NCI-H526 treated with DMSO at 0.1 percent for 48 hours (cell line): Measurements from ENCODE around the gene BBS7.

Experiments
- DNase-seq: peaks from one replicate; lab custom pipeline; 2025; lab: John Stamatoyannopoulos, UW

Gene BBS7, protein sequence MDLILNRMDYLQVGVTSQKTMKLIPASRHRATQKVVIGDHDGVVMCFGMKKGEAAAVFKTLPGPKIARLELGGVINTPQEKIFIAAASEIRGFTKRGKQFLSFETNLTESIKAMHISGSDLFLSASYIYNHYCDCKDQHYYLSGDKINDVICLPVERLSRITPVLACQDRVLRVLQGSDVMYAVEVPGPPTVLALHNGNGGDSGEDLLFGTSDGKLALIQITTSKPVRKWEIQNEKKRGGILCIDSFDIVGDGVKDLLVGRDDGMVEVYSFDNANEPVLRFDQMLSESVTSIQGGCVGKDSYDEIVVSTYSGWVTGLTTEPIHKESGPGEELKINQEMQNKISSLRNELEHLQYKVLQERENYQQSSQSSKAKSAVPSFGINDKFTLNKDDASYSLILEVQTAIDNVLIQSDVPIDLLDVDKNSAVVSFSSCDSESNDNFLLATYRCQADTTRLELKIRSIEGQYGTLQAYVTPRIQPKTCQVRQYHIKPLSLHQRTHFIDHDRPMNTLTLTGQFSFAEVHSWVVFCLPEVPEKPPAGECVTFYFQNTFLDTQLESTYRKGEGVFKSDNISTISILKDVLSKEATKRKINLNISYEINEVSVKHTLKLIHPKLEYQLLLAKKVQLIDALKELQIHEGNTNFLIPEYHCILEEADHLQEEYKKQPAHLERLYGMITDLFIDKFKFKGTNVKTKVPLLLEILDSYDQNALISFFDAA

DNA sequence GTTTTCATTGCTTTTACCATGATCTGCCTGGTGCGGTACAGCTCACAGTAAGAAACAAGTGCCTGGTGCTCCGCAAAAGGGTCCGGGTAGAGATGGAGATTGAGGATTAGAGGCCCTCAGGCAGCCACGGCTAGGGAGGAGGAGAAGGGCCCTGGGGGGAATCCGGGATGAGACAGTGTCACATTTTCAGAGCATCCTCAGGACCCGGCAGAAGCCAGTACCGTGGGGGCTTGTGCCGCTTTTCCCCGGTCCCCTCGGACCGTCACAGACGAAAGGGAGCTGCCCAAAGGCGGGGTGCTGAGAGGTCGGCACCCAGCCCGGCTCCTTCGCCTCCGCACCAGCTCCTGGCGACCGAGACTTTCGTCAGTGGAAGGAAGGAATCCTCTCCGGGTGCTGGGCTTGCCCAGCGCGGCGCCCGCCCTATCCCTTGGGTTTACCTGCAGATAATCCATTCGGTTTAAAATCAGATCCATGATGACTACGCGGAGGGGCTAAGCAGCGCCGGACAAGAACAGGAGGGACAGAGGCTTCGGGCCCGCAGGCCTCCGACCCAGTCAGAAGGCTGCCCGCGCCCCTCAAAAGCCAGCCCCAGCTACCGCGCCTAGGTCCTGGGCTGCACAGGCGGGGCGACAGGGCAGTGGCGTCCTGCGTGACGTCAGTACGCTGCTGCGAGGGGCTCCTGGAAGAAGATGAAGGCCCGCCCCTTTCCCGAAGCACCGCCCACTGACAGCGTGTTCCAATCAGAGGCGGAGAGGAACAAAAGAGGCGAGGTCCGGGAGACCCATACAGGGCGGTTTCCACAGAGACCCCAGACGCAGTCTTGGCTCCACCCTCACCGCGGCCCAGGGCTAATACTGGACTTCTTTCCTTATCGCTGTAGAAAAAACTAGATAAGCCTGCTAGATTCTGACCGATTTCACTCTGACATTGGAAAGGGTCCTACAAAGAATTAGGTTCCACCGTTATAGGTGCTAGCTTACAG is at the start of gene BBS7:
BBS7 (minus strand) TSS at position 634 of the 982 bp plus-strand sequence; CDS start at position 473, 161 bp downstream.
- DNase-seq = peak; percentile 93

DNA sequence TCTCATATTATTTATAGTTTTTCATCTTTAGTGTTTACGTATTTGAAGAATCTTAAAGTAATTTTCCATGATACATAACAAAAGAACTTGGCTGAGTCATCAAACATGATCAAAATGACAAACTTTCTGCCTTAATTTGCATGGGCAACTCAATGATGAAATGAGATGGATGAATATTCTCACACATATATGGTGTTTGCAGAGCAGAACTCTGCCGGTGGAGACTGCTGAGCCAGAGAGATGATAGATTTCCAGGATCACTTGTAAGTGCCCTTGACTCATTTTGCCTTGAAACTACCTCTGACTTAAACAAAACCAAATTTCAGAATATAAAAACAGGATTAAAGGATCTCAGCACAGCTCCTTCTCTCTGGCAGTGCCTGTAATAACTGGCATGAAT is 43.4 kb upstream of the BBS7 start:
- DNase-seq = no peak

DNA sequence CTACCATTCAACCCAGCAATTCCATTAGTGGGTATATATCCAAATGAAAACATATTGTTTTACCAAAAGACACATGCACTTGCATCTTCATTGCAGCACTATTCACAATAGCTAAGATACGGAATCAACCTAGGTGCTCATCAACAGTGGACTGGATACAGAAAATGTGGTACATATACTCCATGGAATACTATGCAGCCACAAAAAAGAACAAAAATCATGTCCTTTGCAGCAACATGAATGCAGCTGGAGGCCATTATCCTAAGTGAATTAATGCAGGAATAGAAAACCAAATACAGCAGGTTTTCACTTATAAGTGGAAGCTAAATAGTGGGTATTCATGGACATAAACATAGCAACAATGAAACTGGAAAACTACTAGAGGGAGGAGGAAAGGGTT is 38.1 kb upstream of the BBS7 start:
- DNase-seq = no peak

DNA sequence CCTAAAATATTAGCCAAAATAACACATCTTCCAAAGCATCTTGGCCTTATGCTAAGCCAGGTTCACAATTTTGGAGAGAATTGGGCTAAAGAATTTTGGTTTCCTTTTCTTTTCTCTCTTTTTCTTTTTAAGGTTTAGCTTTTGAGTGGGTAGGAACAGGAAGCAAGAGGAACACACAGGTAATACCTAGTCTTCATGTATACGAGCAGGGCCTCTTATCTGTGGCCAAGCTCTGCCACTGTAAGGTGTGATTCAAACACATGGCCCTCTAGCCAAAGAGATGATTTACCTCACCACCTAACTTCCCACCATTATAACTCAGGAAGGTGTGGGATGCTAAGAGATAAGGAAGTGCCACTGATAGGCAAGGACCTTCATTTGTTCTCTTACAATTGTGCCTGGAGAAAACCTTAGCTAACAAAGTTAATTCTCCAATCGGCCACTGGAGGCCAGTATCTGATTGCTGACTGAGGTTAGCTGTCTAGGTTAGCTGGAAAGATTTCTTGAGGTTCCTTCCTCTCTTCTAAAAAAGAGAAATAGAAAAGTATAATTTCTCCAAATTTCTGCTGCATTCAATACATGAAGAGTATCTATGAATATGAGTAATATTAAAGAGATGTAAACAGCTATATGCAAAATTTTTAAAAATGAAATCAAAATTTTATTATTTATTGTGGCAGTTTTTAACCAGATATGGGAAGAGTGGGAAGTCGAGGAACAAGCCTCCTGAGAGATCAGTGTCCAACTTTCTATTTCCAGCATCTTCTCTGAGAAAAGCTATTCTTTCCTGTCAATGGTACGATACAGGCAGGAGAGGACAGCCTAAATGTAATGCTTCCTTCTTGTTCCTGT is 30.1 kb upstream of the BBS7 start:
- DNase-seq = peak; percentile 3

DNA sequence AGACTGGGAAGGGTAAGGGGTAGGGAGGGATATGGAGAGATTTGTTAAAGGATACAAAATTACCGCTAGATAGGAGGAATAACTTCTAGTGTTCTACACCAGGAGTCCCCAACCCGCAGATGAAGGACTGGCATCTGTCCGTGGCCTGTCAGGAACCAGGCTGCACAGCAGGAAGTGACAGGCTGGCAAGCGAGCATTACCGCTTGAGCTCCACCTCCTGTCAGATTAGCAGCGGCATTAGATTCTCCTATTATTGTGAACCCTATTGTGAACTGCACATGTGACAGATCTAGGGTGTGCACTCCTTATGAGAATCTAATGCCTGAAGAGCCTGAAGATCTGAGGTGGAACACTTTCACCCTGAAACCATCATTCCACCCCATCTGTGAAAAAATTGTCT is 27.9 kb upstream of the BBS7 start:
- no peak for DNase-seq

DNA sequence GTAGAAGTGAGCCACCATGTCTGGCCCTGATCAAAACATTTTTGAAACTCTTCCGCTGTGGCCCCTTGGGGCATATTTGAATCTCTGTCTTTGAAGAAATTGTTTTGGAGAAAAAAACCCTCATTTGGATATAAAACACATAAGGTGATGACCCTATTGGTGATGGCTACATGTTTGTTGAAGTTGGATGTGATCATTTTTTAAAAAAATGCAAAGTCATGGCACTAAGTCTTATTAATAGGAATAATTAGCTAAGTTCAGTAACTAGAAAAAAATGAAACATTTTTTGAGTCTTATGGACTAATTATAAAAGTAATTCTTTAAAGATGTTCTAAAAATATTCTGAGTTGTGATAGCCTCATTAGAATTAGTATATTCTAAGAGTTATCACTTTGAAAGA is 17.9 kb upstream of the BBS7 start:
- DNase-seq = no peak

DNA sequence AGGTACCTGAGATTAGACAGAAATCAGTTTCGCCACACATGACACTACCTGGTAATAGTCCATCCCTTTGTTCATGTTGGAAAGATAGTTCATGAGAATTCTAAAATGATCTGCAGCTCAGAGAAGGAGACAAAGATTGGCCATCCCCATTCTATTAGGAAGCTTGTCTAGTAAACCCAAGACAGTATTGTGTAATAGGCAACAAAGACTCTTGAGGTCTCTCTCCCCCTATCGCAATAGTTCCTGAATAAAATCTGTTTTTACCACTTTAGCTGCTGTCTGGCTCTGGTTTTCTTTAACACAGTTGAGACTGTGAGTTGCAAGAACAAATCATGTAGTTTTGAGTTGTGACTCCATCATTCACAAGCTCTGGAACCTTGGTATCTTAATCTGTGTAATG is 14.8 kb upstream of the BBS7 start:
- no peak for DNase-seq

DNA sequence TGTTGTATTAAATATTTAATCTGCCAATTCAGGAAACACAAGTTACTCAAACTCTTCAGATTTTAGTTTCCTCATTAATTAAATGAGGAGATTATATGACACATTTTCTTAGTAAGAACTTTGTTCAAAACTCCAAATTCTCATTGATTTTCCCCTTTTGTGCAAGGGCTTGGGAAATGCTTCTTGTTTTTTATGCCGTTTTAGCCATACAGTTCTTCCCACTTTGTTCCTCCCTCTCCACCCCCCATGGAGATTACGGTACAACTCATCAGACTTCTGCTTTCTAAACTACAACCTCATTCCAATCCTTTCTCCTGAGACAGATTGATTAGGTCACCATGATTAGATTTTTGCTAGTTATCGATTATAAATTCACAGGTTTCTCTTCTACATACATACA is 10.9 kb upstream of the BBS7 start:
- no peak for DNase-seq

DNA sequence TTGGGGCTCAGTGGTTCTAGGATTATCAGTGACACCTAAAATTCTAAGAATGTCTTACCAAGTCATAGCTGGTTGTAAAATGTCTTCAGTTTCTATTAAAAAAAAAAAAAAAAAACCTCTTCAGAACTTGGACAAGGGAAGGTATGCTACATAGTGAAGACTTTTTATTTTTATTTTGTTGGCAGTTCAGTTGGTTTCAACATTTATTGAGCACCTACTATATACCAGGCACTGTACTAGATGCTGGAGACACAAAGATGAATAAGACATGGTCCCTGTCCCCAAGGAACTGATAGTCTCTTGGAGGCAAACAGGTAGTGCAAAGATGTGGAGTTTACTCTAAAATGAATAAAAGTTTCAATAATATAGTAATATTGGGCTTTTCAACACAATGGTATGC is 8.9 kb upstream of the BBS7 start:
- no peak for DNase-seq

DNA sequence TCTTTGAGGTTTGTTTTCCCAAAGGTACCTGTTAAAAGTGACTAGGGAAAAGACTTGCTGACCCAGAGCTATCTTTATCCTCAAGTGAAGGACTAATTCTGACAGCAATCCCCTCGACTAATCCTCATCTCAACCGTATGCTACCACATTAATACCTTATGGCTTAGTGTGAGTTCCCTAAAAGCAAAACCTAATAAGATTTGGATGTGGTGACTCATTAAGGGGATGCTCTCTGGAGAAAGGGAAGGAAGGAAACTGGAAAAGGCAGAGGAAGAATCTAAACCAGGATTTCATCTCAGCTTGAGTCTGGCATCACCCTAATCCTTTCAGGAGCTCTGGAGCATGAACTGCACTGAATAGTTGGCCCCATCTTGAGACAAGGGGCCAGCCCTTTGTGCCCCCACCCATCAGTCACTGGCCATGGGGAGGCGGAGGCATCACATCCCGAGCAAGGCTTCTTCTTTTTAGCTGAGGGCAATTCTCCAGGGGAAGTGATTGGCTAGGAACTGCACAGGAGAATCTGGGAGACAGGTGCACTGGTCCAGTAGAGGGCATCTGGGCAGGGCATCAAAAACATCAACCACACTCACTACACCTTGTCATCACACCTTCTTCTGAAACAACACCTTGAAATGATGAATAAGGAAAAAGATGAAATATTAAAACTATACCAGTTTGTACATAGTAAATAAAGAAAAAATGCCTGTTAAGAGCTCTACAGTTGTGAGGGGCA is 6.9 kb upstream of the BBS7 start:
- DNase-seq = no peak

DNA sequence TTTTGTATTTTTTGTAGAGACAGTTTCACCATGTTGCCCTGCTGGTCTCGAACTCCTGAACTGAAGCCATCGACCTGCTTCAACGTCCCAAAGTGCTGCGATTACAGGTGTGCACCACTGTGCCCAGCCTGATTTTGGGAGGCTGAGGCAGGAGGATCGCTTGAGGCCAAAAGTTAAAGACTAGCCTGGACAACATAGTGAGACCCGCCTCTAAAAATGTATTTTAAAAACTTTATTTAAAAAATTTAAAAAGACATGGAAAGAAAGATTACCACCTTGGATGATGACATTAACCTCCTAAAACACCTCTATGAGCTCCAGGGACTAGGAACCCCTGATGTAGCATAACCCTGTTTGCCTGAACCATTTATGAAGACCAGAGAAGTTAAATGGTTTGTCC is 5.8 kb upstream of the BBS7 start:
- no peak for DNase-seq

DNA sequence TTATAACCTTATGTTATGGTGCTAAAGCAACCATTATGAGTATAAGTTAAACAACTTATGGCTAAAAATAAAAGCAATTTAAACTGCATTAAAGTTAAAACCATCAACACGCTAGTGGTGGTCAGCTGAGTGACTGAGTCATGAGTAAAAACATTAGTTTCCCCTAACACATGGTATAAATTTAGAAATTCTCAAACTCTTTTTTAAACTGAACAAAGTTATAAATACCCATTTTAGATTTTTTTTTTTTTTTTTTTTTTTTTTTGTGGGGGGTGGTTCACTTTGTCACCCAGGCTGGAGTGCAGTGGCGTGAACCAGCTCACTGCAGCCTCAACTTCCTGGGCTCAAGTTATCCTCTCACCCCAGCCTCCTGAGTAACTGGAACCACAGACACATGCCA is 5.4 kb upstream of the BBS7 start:
- DNase-seq = no peak

DNA sequence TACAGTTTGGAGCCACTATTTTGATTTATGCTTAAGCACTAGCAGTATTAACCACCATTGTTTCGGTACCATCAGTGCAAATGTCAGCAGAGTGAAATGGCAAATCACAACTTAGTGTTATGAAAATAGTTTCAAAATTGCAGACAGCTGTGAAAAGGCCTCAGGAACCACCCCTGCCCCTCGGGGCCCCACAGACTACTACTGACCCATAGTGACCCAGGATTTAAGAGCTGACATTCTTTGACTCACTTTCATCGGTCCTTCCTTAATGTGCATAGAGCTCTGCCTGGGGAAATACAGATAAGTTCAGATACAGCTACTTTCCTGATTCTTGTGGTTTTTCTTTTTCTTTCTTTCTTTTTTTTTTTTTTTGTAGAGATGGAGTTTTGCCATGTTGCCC is 3.3 kb upstream of the BBS7 start:
- no peak for DNase-seq

DNA sequence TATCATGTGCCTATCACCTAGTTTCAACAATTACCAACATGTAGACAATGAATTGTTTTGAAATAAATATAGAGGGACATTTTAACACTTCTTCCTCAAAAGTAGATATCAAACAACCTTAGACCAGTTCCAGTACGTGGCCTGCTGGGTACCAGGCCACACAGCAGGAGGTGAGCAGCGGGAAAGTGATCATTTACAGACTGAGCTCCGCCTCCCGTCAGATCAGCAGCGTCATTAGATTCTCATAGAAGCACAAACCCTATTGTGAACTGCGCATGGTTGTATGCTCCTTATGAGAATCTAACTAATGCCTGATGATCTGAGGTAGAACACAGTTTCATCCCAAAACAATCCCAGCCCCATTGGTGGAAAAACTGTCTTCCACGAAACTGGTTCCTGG is 6.5 kb downstream of the BBS7 start:
- no peak for DNase-seq

DNA sequence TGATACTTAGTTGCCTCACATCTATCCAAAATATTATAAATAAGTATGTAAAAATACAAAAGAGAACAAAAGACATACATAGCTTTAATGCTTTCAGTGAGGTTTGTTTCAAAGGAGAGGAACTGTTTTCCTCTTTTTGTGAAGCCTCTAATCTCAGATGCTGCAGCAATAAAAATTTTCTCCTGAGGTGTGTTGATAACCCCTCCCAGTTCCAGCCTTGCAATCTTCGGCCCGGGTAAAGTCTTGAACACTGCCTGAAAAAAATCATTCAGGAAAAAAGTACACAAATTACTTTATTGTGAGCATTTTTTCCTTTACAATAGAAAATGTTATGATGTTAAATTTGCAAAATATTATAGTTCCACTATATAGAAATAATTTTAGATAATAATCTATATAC is 8.8 kb downstream of the BBS7 start:
- DNase-seq = no peak

DNA sequence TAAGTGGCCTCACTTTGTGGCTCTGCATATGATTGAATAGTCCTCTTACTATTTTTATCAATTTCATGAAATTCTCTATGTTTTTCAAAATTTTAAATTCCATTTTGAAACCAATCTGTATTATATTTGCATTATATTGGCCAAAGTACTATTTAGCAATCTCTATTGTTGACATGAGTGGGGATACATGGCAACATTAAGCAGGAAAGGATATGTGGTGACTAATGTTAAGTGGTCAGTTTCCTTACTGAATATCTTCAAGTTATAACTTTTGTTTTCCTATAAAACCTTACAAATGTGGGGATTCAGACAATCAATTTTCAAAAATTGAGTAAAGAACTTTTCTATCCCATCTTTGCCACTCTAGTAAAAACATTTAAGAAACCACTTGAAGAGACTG is 10.2 kb downstream of the BBS7 start:
- no peak for DNase-seq

DNA sequence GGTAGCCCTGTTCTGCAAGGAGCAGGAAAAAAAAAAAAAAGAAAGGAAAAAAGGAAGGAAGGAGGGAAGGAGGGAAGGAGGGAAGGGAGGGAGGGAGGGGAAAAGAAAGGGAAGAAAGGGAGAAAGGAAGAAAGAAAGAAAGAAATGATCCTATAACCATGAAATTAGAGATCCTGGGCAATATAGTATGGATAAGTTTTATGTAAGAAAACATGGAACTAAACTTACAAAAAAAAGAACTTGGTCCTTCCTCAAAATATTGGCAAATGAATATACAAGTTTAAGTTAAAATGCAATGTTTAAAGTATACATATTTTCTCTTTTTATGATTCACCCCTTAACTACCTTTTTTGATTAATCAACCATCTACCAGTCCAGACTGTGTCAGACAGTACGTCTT is 18.9 kb downstream of the BBS7 start:
- no peak for DNase-seq

DNA sequence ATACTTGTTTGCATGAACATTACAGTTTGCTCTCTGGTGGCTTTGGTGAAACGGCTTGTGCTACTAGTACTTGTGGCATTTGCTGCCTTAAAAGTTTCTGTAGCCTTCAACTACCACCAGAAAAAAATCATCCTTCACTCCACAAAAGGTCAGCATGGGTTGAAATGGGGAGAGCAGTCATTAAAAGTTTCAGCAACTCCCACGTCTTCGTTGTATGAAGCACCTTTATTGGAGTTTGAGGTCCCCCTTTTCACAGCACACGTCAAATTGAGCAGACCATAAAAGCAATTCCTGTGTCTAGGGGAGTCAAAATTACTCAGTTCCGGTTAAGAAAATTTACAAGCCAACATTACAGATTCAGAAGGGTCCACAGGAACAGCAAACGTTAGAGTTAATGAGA is 23.6 kb downstream of the BBS7 start:
- no peak for DNase-seq

DNA sequence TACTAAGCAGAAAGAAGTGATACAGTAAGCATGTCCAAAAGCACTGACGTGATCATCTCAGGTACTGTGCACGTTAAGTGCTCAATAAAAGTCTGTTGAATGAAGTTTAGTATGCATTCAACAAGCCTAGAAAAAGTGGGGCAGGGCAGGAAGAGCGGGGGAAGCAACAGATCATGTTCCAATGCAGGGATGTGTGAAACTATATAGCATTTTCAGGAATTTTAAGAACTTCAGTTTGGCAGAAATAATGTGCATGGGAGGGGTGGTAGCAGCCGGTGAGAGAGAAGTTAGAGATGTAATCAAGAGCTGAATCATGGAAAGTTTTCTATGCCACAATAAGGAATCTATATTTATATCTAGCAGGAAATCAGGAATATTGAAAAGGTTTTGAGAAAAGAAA is 27.4 kb downstream of the BBS7 start:
- DNase-seq = no peak

DNA sequence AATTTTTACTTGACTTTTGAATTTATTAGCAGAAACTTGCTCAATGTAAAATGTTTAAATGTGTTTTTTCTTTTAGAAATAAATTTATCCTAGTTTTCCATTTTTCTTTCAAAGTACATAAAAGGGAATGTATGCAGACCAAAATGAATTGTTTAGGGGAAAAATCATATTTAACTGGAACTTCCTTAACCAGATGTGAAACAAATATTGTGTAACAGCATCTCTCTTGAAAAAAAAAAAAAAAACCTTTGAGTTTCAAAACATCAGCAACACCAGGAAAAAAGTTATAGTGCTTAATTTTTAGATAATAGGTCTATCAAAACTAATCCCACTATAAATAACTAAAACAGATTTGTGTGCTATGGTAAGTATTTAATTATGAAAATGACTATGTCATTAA is 32.1 kb downstream of the BBS7 start:
- DNase-seq = no peak

DNA sequence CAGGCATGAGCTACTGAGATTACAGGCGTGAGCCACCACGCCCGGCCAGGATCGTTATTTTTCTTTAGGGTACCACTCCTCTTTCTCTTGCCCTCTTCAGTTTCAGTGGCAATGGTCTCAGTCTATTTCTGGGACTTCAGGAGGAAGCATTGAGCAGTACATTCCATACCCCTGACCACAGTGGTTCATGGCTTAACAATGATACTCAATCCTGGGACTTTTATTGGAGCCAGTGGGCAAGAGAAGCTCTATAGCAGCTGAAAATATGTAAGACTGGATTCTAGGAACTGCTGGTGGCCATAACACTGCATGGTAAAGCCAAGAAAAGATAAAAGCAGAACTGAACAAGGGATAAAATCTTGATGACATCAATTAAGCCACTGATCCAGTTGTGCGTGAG is 40.8 kb downstream of the BBS7 start:
- no peak for DNase-seq
